Thyroid gland (tissue), 4 donors: Measurements from ENCODE around the gene ABI1.

Experiments used
- POLR2A ChIP-seq, 2 donors: fragments of 450-650 bp; IDR thresholded peaks; one replicate each; pipeline ENCODE4 v1.6.1; 2017; ENCODE audit warnings: antibody characterized with exemption in 2 of 2, mild to moderate bottlenecking in 2 of 2, moderate library complexity in 1 of 2
- TF ChIP-seq, protein P1 (sequence below), 6 experiments: fragments of 200-600 bp in 3 of 6; fragments of 450-650 bp in 3 of 6; sonication (generic) in 3 of 6; IDR thresholded peaks; one replicate each; pipeline ENCODE4 v1.5.1; 2016 to 2019; ENCODE audit warnings: antibody characterized with exemption in 6 of 6, mild to moderate bottlenecking in 2 of 6, inconsistent platforms in 1 of 6, moderate library complexity in 1 of 6

DNA sequence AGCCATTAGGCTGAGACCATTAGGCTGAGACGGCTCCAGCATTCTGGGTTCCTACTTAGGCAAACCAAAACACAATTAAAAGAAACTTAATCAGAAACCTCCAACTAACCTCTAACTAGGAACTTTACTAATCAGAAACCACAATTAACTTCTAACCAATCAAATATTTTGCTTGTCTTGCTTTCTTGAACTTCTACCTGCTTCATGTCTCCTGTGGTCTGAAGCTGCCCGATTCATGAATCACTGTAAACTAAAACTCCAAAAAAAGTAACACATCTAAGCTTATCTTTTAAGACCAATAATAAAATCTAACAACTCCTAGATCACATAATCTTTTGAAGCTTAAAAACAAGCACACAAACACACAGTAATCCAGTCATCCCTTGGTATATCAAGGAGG is 87.1 kb downstream of the ABI1 start:
- no peak for TF ChIP-seq POLR2A (IDR thresholded peaks at IDR 0.05)
- TF ChIP-seq, protein P1, sequence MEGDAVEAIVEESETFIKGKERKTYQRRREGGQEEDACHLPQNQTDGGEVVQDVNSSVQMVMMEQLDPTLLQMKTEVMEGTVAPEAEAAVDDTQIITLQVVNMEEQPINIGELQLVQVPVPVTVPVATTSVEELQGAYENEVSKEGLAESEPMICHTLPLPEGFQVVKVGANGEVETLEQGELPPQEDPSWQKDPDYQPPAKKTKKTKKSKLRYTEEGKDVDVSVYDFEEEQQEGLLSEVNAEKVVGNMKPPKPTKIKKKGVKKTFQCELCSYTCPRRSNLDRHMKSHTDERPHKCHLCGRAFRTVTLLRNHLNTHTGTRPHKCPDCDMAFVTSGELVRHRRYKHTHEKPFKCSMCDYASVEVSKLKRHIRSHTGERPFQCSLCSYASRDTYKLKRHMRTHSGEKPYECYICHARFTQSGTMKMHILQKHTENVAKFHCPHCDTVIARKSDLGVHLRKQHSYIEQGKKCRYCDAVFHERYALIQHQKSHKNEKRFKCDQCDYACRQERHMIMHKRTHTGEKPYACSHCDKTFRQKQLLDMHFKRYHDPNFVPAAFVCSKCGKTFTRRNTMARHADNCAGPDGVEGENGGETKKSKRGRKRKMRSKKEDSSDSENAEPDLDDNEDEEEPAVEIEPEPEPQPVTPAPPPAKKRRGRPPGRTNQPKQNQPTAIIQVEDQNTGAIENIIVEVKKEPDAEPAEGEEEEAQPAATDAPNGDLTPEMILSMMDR (IDR thresholded peaks at IDR 0.05): no peak
